GM21619 (cell line): ENCODE data around the gene SOBP.

ENCODE experiments used
- ATAC-seq: cut with Tn5 transposase; IDR thresholded peaks from one replicate; pipeline ENCODE4 v1.9.1; 2021; ENCODE audit not compliant: unreplicated experiment

Gene SOBP

GRCh38 chr6:107656401-107656800, 166.5 kb downstream of the SOBP start:
- ATAC-seq = no peak

- no peak for ATAC-seq
Observed at GRCh38 chr6:107656883-107657282, 167.0 kb downstream of the SOBP start.

GRCh38 chr6:107657373-107657754, 167.4 kb downstream of the SOBP start:
- no peak for ATAC-seq

- ATAC-seq = peak; percentile 86
Observed at GRCh38 chr6:107657755-107658461, 168.0 kb downstream of the SOBP start.

- no peak for ATAC-seq
Observed at GRCh38 chr6:107658920-107659865, 169.3 kb downstream of the SOBP start.

GRCh38 chr6:107660839-107661238, 170.9 kb downstream of the SOBP start:
- no peak for ATAC-seq

- no peak for ATAC-seq
Observed at GRCh38 chr6:107661291-107661690, 171.4 kb downstream of the SOBP start.

GRCh38 chr6:107662333-107662732, 172.4 kb downstream of the SOBP start:
- no peak for ATAC-seq

- ATAC-seq = no peak
Observed at GRCh38 chr6:107663308-107663707, 173.4 kb downstream of the SOBP start.

- no peak for ATAC-seq
Observed at GRCh38 chr6:107665382-107665781, 175.5 kb downstream of the SOBP start.

GRCh38 chr6:107666084-107666980, 176.4 kb downstream of the SOBP start:
- no peak for ATAC-seq

- no peak for ATAC-seq
Observed at GRCh38 chr6:107666981-107667601, 177.2 kb downstream of the SOBP start.

GRCh38 chr6:107667790-107668189, 177.9 kb downstream of the SOBP start:
- no peak for ATAC-seq

GRCh38 chr6:107668743-107669474, 179.0 kb downstream of the SOBP start:
- ATAC-seq = peak; percentile 87

GRCh38 chr6:107670792-107671199, 180.9 kb downstream of the SOBP start:
- ATAC-seq = no peak

GRCh38 chr6:107673076-107673494, 183.2 kb downstream of the SOBP start:
- no peak for ATAC-seq

- peak; percentile 89 for ATAC-seq
Observed at GRCh38 chr6:107674995-107675738, 185.2 kb downstream of the SOBP start.

GRCh38 chr6:107676042-107676441, 186.1 kb downstream of the SOBP start:
- ATAC-seq = no peak

GRCh38 chr6:107677399-107677798, 187.5 kb downstream of the SOBP start:
- ATAC-seq = no peak
